ENCODE data around the gene PPAN.

The PPAN gene

GRCh38 chr19:10141973-10142372 lies 35.8 kb downstream of the PPAN start:
- Histone ChIP-seq H3K36me3 (ENCODE audit: low read length) (peaks cover 50% of the 10 kb centered on the region; the same call in 1 of the 2 replicates), H3K79me2 (ENCODE audit: insufficient read depth, low read length) (0 out of 2 replicates have a peak, but pooled peaks cover 4% of the 10 kb centered on the region), H3F3A (ENCODE audit: insufficient read depth) (no peaks in the 10 kb centered on the region), H3K9ac (ENCODE audit: low read length) (no peak overlapping the region), H3K27me3 (ENCODE audit: low read length) (no peaks in the 10 kb centered on the region), H2AFZ (ENCODE audit: low read depth, low read length, severe bottlenecking) (no peak overlapping the region), H3K9me3 (ENCODE audit: insufficient read depth, low read length) (no peaks in the 10 kb centered on the region), H3K4me3 (ENCODE audit: insufficient read depth, low read length, poor library complexity, severe bottlenecking) (no peak overlapping the region), H3K4me2 (ENCODE audit: low read depth, low read length, poor library complexity, severe bottlenecking) (no peak overlapping the region), H3K9me2 (replicated peaks; ENCODE audit: insufficient read depth, low read length) (no peaks in the 10 kb centered on the region), H4K20me1 (ENCODE audit: low read depth, low read length) (no peaks in the 10 kb centered on the region; the same call in 1 of the 2 replicates), H3K27ac (ENCODE audit: low read depth, low read length) (no peak overlapping the region)
- no peak for TF ChIP-seq EZH2phosphoT487 (conservative IDR thresholded peaks at IDR 0.05; ENCODE audit: low read length)
- no peak for TF ChIP-seq CTCF (IDR thresholded peaks at IDR 0.05; ENCODE audit: insufficient read depth, low read length, poor library complexity, severe bottlenecking)

- no peaks in the 10 kb centered on the region for H3K27me3 ChIP-seq (ENCODE audit: low read length)
- no peak overlapping the region for H2AFZ ChIP-seq (ENCODE audit: low read depth, low read length, severe bottlenecking)
- no peak overlapping the region for H3K4me3 ChIP-seq (ENCODE audit: insufficient read depth, low read length, poor library complexity, severe bottlenecking)
- no peak overlapping the region for H3K27ac ChIP-seq (ENCODE audit: low read depth, low read length)
- no peaks in the 10 kb centered on the region for H3K9me3 ChIP-seq (ENCODE audit: insufficient read depth, low read length)
- H3K4me2 ChIP-seq (ENCODE audit: low read depth, low read length, poor library complexity, severe bottlenecking): no peak overlapping the region
- no peaks in the 10 kb centered on the region; the same call in 1 of the 2 replicates for H4K20me1 ChIP-seq (ENCODE audit: low read depth, low read length)
- H3K9me2 ChIP-seq (replicated peaks; ENCODE audit: insufficient read depth, low read length): no peaks in the 10 kb centered on the region
- H3F3A ChIP-seq (ENCODE audit: insufficient read depth): no peaks in the 10 kb centered on the region
- TF ChIP-seq CTCF (IDR thresholded peaks at IDR 0.05; ENCODE audit: insufficient read depth, low read length, poor library complexity, severe bottlenecking) (no peak), EZH2phosphoT487 (conservative IDR thresholded peaks at IDR 0.05; ENCODE audit: low read length) (no peak)
- H3K79me2 ChIP-seq (ENCODE audit: insufficient read depth, low read length): 0 out of 2 replicates have a peak, but pooled peaks cover 4% of the 10 kb centered on the region
- H3K9ac ChIP-seq (ENCODE audit: low read length): no peak overlapping the region
- peaks cover 49% of the 10 kb centered on the region; the same call in 1 of the 2 replicates for H3K36me3 ChIP-seq (ENCODE audit: low read length)
These were observed 36.7 kb downstream of the PPAN start for GRCh38 chr19:10142701-10143375.

- H3K36me3 ChIP-seq (ENCODE audit: low read length): peaks cover 49% of the 10 kb centered on the region; the same call in 1 of the 2 replicates
- no peaks in the 10 kb centered on the region for H3F3A ChIP-seq (ENCODE audit: insufficient read depth)
- no peak overlapping the region for H3K27ac ChIP-seq (ENCODE audit: low read depth, low read length)
- H3K4me3 ChIP-seq (ENCODE audit: insufficient read depth, low read length, poor library complexity, severe bottlenecking): no peak overlapping the region
- no peaks in the 10 kb centered on the region; the same call in 1 of the 2 replicates for H4K20me1 ChIP-seq (ENCODE audit: low read depth, low read length)
- no peaks in the 10 kb centered on the region for H3K9me3 ChIP-seq (ENCODE audit: insufficient read depth, low read length)
- H3K79me2 ChIP-seq (ENCODE audit: insufficient read depth, low read length): 0 out of 2 replicates have a peak, but pooled peaks cover 4% of the 10 kb centered on the region
- H3K4me2 ChIP-seq (ENCODE audit: low read depth, low read length, poor library complexity, severe bottlenecking): no peak overlapping the region
- H3K9me2 ChIP-seq (replicated peaks; ENCODE audit: insufficient read depth, low read length): no peaks in the 10 kb centered on the region
- no peak overlapping the region for H3K9ac ChIP-seq (ENCODE audit: low read length)
- H3K27me3 ChIP-seq (ENCODE audit: low read length): no peaks in the 10 kb centered on the region
- TF ChIP-seq CTCF (IDR thresholded peaks at IDR 0.05; ENCODE audit: insufficient read depth, low read length, poor library complexity, severe bottlenecking): no peak
- no peak for TF ChIP-seq EZH2phosphoT487 (conservative IDR thresholded peaks at IDR 0.05; ENCODE audit: low read length)
- H2AFZ ChIP-seq (ENCODE audit: low read depth, low read length, severe bottlenecking): no peak overlapping the region
These were observed 37.5 kb downstream of the PPAN start for GRCh38 chr19:10143681-10144080.

Data from SU-DHL-6 (cell line).